SK-N-MC (cell line): ENCODE results near the gene ACTA1.

ENCODE experiments used
- EZH2 ChIP-seq: fragments of 200-600 bp; sonication (generic); IDR thresholded peaks from one replicate; pipeline ENCODE4 v1.6.1; 2017; ENCODE audit warnings: antibody characterized with exemption
- FOXP2 ChIP-seq: optimal IDR thresholded peaks from 2 replicates; pipeline ENCODE3; 2011; ENCODE audit warnings: mild to moderate bottlenecking, moderate library complexity; ENCODE audit not compliant: insufficient read depth; ENCODE audit errors: extremely low read length, control extremely low read depth
- POLR2AphosphoS5 ChIP-seq: IDR thresholded peaks from 2 replicates; pipeline ENCODE4 v1.6.1; 2012; ENCODE audit warnings: mild to moderate bottlenecking, low read depth, low read length, borderline replicate concordance

GRCh38 chr1:229459815-229460214, 25.9 kb upstream of the ACTA1 start:
- TF ChIP-seq EZH2: no peak
- no peak for TF ChIP-seq POLR2AphosphoS5
- TF ChIP-seq FOXP2: no peak
